HFFc6 (cell line): Measurements from ENCODE around the gene CDKN2B. TPM values are rescaled to one million over a fixed set of nuclear protein-coding genes. Genes with fewer than 3 reads are reported as not detected.

Experiments
- DNase-seq: peaks from one replicate; pipeline ENCODE4 v3.0.0-alpha.2; 2018
- H3K27ac Mint-ChIP-seq: 2 replicates; pipeline ENCODE4 v1.8.0; 2020; ENCODE audit warnings: mild to moderate bottlenecking, mixed read lengths
- H3K27me3 Mint-ChIP-seq: 2 replicates; pipeline ENCODE4 v1.8.0; 2021; ENCODE audit warnings: mild to moderate bottlenecking, moderate library complexity, mixed read lengths; ENCODE audit not compliant: insufficient read depth
- H3K36me3 Mint-ChIP-seq: 2 replicates; pipeline ENCODE4 v1.8.0; 2021; ENCODE audit warnings: low read depth, mixed read lengths
- H3K4me1 Mint-ChIP-seq: 2 replicates; pipeline ENCODE4 v1.8.0; 2020; ENCODE audit warnings: low read depth, mixed read lengths
- H3K4me3 Mint-ChIP-seq: 2 replicates; pipeline ENCODE4 v1.8.0; 2020; ENCODE audit warnings: mild to moderate bottlenecking, moderate library complexity, mixed read lengths
- H3K9me3 Mint-ChIP-seq: 2 replicates; pipeline ENCODE4 v1.8.0; 2020; ENCODE audit warnings: mild to moderate bottlenecking, mixed read lengths
- CTCF ChIP-seq: fragments of 200-600 bp; sonication (generic); IDR thresholded peaks from 2 replicates; pipeline ENCODE4 v1.5.0; 2021; ENCODE audit warnings: antibody characterized with exemption, mild to moderate bottlenecking
- total RNA-seq, 6 experiments: library from RNA; stranded (reverse); fragmentation: NEBNext Ultra II Directional; extraction: Animal tissue kit (Norgen Biotek cat#: 25700); gene quantifications; 2 replicates in 1 of 6; 3 replicates in 5 of 6; pipeline ENCODE4 v1.2.3, GENCODE V29; 2021

CDKN2B gene
- total RNA-seq, 6 experiments from 2014 or later, result 7.1 to 11.6 (median 8.9) TPM

GRCh38 chr9:22008384-22008716, 755 bp downstream of the CDKN2B start:
- H3K9me3 Mint-ChIP-seq, result no peaks in the 10 kb centered on the region
- H3K4me1 Mint-ChIP-seq, result peaks cover 41% of the 10 kb centered on the region
- peak overlapping the region; percentile 98 for H3K27ac Mint-ChIP-seq
- DNase-seq, result no peak
- peaks cover 8% of the 10 kb centered on the region; the same call in 1 of the 2 replicates for H3K36me3 Mint-ChIP-seq
- H3K4me3 Mint-ChIP-seq, result peak overlapping the region; percentile 99
- H3K27me3 Mint-ChIP-seq, result peaks cover 8% of the 10 kb centered on the region
- TF ChIP-seq CTCF, result no peak

DNA sequence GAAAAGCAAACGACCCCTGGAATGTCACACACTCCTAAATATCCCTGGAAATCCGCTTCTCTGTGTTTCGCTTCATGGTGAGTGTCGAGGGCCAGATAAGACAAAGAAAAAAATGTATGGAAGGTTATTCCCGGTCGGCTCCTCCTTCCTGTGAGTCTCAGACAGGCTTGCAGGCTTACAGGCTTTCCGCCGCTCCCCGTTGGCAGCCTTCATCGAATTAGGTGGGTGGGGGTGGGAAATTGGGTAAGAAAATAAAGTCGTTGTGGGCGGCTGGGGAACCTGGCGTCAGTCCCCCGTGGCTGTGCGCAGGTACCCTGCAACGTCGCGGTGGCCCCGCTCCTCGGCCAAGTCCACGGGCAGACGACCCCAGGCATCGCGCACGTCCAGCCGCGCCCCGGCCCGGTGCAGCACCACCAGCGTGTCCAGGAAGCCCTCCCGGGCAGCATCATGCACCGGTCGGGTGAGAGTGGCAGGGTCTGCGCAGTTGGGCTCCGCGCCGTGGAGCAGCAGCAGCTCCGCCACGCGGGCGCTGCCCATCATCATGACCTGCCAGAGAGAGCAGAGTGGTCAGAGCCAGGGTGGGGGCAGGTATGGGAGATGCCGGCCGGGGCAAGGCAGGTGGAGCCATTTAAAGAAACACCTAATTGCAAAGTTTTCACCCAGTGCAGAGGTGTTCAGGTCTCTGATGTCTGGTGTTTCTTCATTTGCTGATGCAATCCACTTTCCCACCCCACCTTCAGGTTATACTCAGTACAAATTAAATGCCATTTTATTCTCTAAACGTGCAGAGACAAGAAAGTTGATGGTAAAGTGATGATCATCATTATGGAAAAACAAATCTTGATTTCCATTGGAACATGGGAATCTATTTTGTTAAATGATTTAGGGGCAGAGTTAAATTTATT, 3.2 kb downstream of the CDKN2B start:
- Mint-ChIP-seq H3K27me3 (peaks cover 8% of the 10 kb centered on the region), H3K27ac (peak overlapping the region; percentile 95), H3K36me3 (peaks cover 8% of the 10 kb centered on the region; the same call in 1 of the 2 replicates), H3K4me3 (peak overlapping the region; percentile 91), H3K9me3 (no peaks in the 10 kb centered on the region), H3K4me1 (peaks cover 50% of the 10 kb centered on the region)
- DNase-seq, result peak; percentile 26
- no peak for TF ChIP-seq CTCF

DNA sequence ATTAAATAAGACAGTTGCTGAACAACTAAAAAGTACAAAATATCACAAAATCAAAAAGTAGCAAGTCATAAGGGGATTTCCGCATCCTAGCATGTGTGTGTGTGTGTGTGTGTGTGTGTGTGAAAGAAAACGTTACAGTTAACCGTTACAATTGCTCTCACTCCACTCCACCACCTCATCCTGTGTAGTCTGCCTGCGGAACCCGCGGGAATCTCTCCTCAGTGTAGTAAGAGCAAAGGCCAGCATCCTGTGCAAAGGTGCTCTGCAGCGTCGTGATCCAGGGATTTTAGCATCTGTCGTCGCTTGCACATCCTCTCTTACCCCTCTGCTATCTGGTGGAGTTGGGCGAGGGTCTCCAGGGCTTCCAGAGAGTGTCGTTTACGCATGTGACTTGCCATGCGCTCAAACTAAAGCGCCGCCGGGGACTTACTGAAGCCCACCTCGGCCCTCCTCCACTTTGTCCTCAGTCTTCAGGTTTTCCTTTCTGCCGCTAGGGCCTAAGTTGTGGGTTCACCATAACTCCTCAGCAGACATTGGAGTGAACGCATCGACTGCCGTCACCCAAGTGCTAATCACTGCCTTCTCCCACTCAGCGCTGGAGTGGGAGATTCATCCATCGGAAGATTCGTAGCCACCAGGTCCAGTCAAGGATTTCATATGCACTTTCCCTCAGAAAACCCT, 3.9 kb downstream of the CDKN2B start:
- H3K4me1 Mint-ChIP-seq, result peaks cover 44% of the 10 kb centered on the region
- DNase-seq, result no peak
- H3K27ac Mint-ChIP-seq, result peak overlapping the region; percentile 95
- TF ChIP-seq CTCF, result peak; percentile 34
- peak overlapping the region; percentile 91 for H3K4me3 Mint-ChIP-seq
- H3K36me3 Mint-ChIP-seq, result peaks cover 8% of the 10 kb centered on the region; the same call in 1 of the 2 replicates
- H3K9me3 Mint-ChIP-seq, result no peaks in the 10 kb centered on the region
- peaks cover 8% of the 10 kb centered on the region for H3K27me3 Mint-ChIP-seq

- no peak for TF ChIP-seq CTCF
- Mint-ChIP-seq H3K27ac (no peak overlapping the region), H3K36me3 (peaks cover 8% of the 10 kb centered on the region; the same call in 1 of the 2 replicates), H3K27me3 (peaks cover 5% of the 10 kb centered on the region), H3K4me3 (no peak overlapping the region), H3K9me3 (no peaks in the 10 kb centered on the region), H3K4me1 (peaks cover 61% of the 10 kb centered on the region)
- DNase-seq, result no peak
Observed at GRCh38 chr9:22002038-22002437, 7.1 kb downstream of the CDKN2B start.

DNA sequence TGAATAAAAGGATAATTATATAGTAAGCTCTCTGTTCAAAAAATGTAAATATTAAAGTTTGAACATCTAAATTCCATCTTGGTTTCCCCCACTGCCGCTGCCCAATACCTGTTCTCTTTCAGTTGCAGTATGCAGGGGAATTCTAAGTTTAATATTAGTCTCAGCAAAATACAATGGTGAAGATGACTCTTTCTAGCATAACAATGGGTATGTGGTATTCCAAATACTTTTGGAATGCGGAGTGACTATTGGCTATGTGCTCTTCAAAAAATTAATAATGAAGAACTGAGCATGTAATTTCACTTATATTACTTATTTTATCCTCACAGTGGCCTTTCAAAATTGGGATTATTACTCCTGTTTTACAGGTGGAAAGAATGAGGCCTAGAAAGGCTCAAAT, 11.1 kb downstream of the CDKN2B start:
- DNase-seq, result no peak
- Mint-ChIP-seq H3K27me3 (peaks cover 3% of the 10 kb centered on the region; the same call in 1 of the 2 replicates), H3K4me1 (peaks cover 62% of the 10 kb centered on the region), H3K36me3 (no peaks in the 10 kb centered on the region; the same call in 1 of the 2 replicates), H3K27ac (no peak overlapping the region), H3K9me3 (no peaks in the 10 kb centered on the region), H3K4me3 (no peak overlapping the region)
- no peak for TF ChIP-seq CTCF
